SK-N-SH (cell line): ENCODE results near the gene NAP1L1. TPM values are rescaled to one million over a fixed set of nuclear protein-coding genes. Genes with fewer than 3 reads are reported as not detected.

Source experiments
- CTCF ChIA-PET: fragments of 300-600, 350-600 bp; formaldehyde crosslinking; extraction: SDS; loops from one replicate; lab custom pipeline; 2021; lab: Yijun Ruan, JAX
- POLR2A ChIA-PET: fragments of 350-600 bp; sonication (Branson Sonifier 250); formaldehyde crosslinking; extraction: SDS; loops from one replicate; lab custom pipeline; 2020; ENCODE audit warnings: antibody characterized with exemption, inconsistent platforms; lab: Yijun Ruan, JAX
- DNase-seq: peaks from one replicate; pipeline ENCODE4 v3.0.0; 2012
- H2AFZ ChIP-seq: fragments of 200-600 bp; sonication (generic); 2 replicates; pipeline ENCODE4 v1.8.1; 2016; ENCODE audit warnings: antibody characterized with exemption, mild to moderate bottlenecking, low read depth
- H3F3A ChIP-seq: fragments of 200-600 bp; sonication (generic); replicated peaks from 2 replicates; pipeline ENCODE3; 2016; ENCODE audit warnings: antibody characterized with exemption, mild to moderate bottlenecking; ENCODE audit not compliant: insufficient read depth
- H3K27ac ChIP-seq, 2 experiments: fragments of 200-500 bp in 1 of 2; fragments of 200-600 bp in 1 of 2; sonication (Bioruptor generic) in 1 of 2; sonication (generic), shearing (Covaris generic) in 1 of 2; 2 replicates each; pipeline versions ENCODE4 v1.5.1 to v1.6.1; 2014 to 2016; ENCODE audit warnings: low read depth in 2 of 2, inconsistent platforms in 1 of 2, low read length in 1 of 2, mild to moderate bottlenecking in 1 of 2, mixed read lengths in 1 of 2
- H3K27me3 ChIP-seq: fragments of 200-600 bp; sonication (generic), shearing (Covaris generic); 2 replicates; pipeline ENCODE4 v1.6.1; 2016; ENCODE audit warnings: mixed run types; ENCODE audit not compliant: insufficient read depth
- H3K36me3 ChIP-seq, 2 experiments: fragments of 200-500 bp in 1 of 2; fragments of 200-600 bp in 1 of 2; sonication (Bioruptor generic) in 1 of 2; sonication (generic) in 1 of 2; replicated peaks in 1 of 2; 2 replicates each; pipeline versions ENCODE3 to v1.5.1; 2014 to 2016; ENCODE audit warnings: low read length in 1 of 2, mild to moderate bottlenecking in 1 of 2; ENCODE audit not compliant: insufficient read depth in 2 of 2, control insufficient read depth in 1 of 2
- H3K4me1 ChIP-seq, 2 experiments: fragments of 200-500 bp in 1 of 2; fragments of 200-600 bp in 1 of 2; sonication (Bioruptor generic) in 1 of 2; sonication (generic), shearing (Covaris generic) in 1 of 2; 2 replicates each; pipeline versions ENCODE4 v1.5.1 to v1.6.1; 2014 to 2016; ENCODE audit warnings: low read depth in 1 of 2, low read length in 1 of 2, mixed run types in 1 of 2; ENCODE audit not compliant: insufficient read depth in 2 of 2, control insufficient read depth in 1 of 2
- H3K4me2 ChIP-seq: fragments of 200-600 bp; sonication (generic), shearing (Covaris generic); 2 replicates; pipeline ENCODE4 v1.6.1; 2017; ENCODE audit warnings: mixed run types
- H3K4me3 ChIP-seq, 2 experiments: fragments of 200-500 bp in 1 of 2; fragments of 200-600 bp in 1 of 2; sonication (Bioruptor generic) in 1 of 2; sonication (generic), shearing (Covaris generic) in 1 of 2; 2 replicates each; pipeline versions ENCODE4 v1.5.1 to v1.8.1; 2014 to 2016; ENCODE audit warnings: low read depth in 2 of 2, inconsistent platforms in 1 of 2, low read length in 1 of 2, mild to moderate bottlenecking in 1 of 2, mixed read lengths in 1 of 2, moderate library complexity in 1 of 2
- H3K79me2 ChIP-seq: fragments of 200-600 bp; sonication (generic); 2 replicates; pipeline ENCODE4 v1.8.1; 2017; ENCODE audit warnings: mild to moderate bottlenecking; ENCODE audit not compliant: insufficient read depth
- H3K9ac ChIP-seq: fragments of 200-600 bp; sonication (generic); 2 replicates; pipeline ENCODE4 v1.6.1; 2017; ENCODE audit warnings: mixed run types
- H3K9me2 ChIP-seq: fragments of 200-600 bp; sonication (generic); 2 replicates; pipeline ENCODE4 v1.6.1; 2017; ENCODE audit warnings: mixed run types
- H3K9me3 ChIP-seq: fragments of 200-600 bp; sonication (generic); 2 replicates; pipeline ENCODE4 v1.6.1; 2017; ENCODE audit warnings: mixed run types, mild to moderate bottlenecking, moderate library complexity
- H4K20me1 ChIP-seq: fragments of 200-600 bp; sonication (generic); 2 replicates; pipeline ENCODE4 v1.6.1; 2017; ENCODE audit warnings: mild to moderate bottlenecking, mixed run types; ENCODE audit not compliant: insufficient read depth
- CHD2 ChIP-seq: fragments of 150-350 bp; IDR thresholded peaks from 2 replicates; pipeline ENCODE4 v1.6.1; 2018; ENCODE audit warnings: low read length; ENCODE audit not compliant: partially characterized antibody
- EP300 ChIP-seq, 2 experiments: IDR thresholded peaks; 2 replicates each; pipeline versions ENCODE4 v1.4.0 to v1.6.1; 2012; ENCODE audit warnings: borderline replicate concordance in 1 of 2, low read depth in 1 of 2, low read length in 1 of 2
- FOXM1 ChIP-seq: IDR thresholded peaks from 2 replicates; pipeline ENCODE4 v1.4.0; 2012; ENCODE audit warnings: low read depth, mild to moderate bottlenecking
- IRF3 ChIP-seq: fragments of 150-350 bp; IDR thresholded peaks from 2 replicates; pipeline ENCODE4 v1.6.1; 2016; ENCODE audit warnings: mild to moderate bottlenecking, low read depth, low read length
- MAX ChIP-seq: IDR thresholded peaks from 2 replicates; pipeline ENCODE4 v1.4.0; 2012; ENCODE audit warnings: low read depth
- MXI1 ChIP-seq: IDR thresholded peaks from 2 replicates; pipeline ENCODE4 v1.6.1; 2012; ENCODE audit warnings: mild to moderate bottlenecking, low read depth, low read length, improper control_type of control experiment
- PBX3 ChIP-seq: IDR thresholded peaks from 2 replicates; pipeline ENCODE4; 2012
- POLR2AphosphoS5 ChIP-seq: IDR thresholded peaks from 2 replicates; pipeline ENCODE4 v1.6.1; 2012; ENCODE audit warnings: low read depth, low read length
- RAD21 ChIP-seq: IDR thresholded peaks from 2 replicates; pipeline ENCODE4 v1.6.1; 2012; ENCODE audit warnings: mild to moderate bottlenecking, low read length
- REST ChIP-seq: IDR thresholded peaks from 2 replicates; pipeline ENCODE4 v1.6.1; 2012; ENCODE audit warnings: mild to moderate bottlenecking, low read depth, low read length, moderate library complexity
- SIN3A ChIP-seq: IDR thresholded peaks from 2 replicates; pipeline ENCODE4 v1.6.1; 2012; ENCODE audit warnings: low read depth, mild to moderate bottlenecking, low read length, moderate library complexity, borderline replicate concordance
- TAF1 ChIP-seq: IDR thresholded peaks from 2 replicates; pipeline ENCODE4 v1.6.1; 2012; ENCODE audit warnings: low read depth, mild to moderate bottlenecking, low read length, moderate library complexity, borderline replicate concordance
- USF2 ChIP-seq: fragments of 150-350 bp; IDR thresholded peaks from 2 replicates; pipeline ENCODE4 v1.6.1; 2017; ENCODE audit warnings: antibody characterized with exemption, low read length, low read depth, borderline replicate concordance
- YY1 ChIP-seq: IDR thresholded peaks from 2 replicates; pipeline ENCODE4 v1.4.0; 2012; ENCODE audit warnings: low read depth, mild to moderate bottlenecking
- ZBTB33 ChIP-seq: IDR thresholded peaks from 2 replicates; pipeline ENCODE4 v1.4.0; 2012; ENCODE audit warnings: low read depth, borderline replicate concordance
- WGBS: methylation state at CpG from one replicate; pipeline ENCODE4 v1.1.6; 2017; ENCODE audit warnings: low lambda C conversion rate; 5-methylcytosine and 5-hydroxymethylcytosine counted together
- polyA plus RNA-seq, 3 experiments: library from polyadenylated mRNA; depleted of rRNA; stranded (reverse); fragments of >200 nt; gene quantifications; 2 replicates each; pipeline ENCODE4 v1.2.3, GENCODE V29; 2012

The NAP1L1 gene
- polyA plus RNA-seq, 1 of the 3 experiments (the other 2 are of a cell fraction) = 197 TPM

GRCh38 chr12:76055393-76055792, 29.1 kb downstream of the NAP1L1 start:
- Histone ChIP-seq H3K36me3 (peaks cover 82 to 98% of the 10 kb centered on the region in 2 experiments), H3K4me2 (no peak overlapping the region), H3K4me1 (no peaks in the 10 kb centered on the region; a peak in 1 of 4 replicates), H2AFZ (no peak overlapping the region), H4K20me1 (no peaks in the 10 kb centered on the region; the same call in 1 of the 2 replicates), H3K9me3 (no peaks in the 10 kb centered on the region), H3F3A (peaks cover 41% of the 10 kb centered on the region), H3K27ac (no peak overlapping the region), H3K9ac (no peak overlapping the region), H3K79me2 (peaks cover 77% of the 10 kb centered on the region), H3K27me3 (no peaks in the 10 kb centered on the region), H3K9me2 (no peaks in the 10 kb centered on the region), H3K4me3 (no peak overlapping the region)
- DNase-seq = no peak
- WGBS = 86% methylated on average over 2 of the region's 2 CpGs
- ChIA-PET CTCF (interaction anchor here (1.1 to 1.6 kb wide), 3 partner anchors 18 to 495 kb away, joined by 3 to 9 read pairs (median 4); no protein-coding TSS in a partner anchor), POLR2A (no interaction called here)
- no peak for TF ChIP-seq MXI1
- TF ChIP-seq FOXM1 = no peak
- TF ChIP-seq RAD21 = no peak
- TF ChIP-seq ZBTB33 = no peak
- TF ChIP-seq YY1 = no peak
- TF ChIP-seq SIN3A = no peak
- TF ChIP-seq EP300 (IDR thresholded peaks at IDR 0.05; ENCODE audit: borderline replicate concordance in 1 of 2, low read depth in 1 of 2, low read length in 1 of 2) = no peak
- no peak for TF ChIP-seq TAF1

GRCh38 chr12:76049575-76050251, 34.8 kb downstream of the NAP1L1 start:
- H3K4me2 ChIP-seq = no peak overlapping the region
- H4K20me1 ChIP-seq = no peaks in the 10 kb centered on the region; the same call in 1 of the 2 replicates
- peaks cover 31% of the 10 kb centered on the region for H3K79me2 ChIP-seq
- no peaks in the 10 kb centered on the region for H3K9me3 ChIP-seq
- no peak overlapping the region for H2AFZ ChIP-seq
- H3K27ac ChIP-seq = no peak overlapping the region
- peaks cover 49% of the 10 kb centered on the region for H3F3A ChIP-seq
- H3K4me1 ChIP-seq = no peaks in the 10 kb centered on the region; a peak in 1 of 4 replicates
- H3K9ac ChIP-seq = no peak overlapping the region
- POLR2A ChIA-PET = no interaction called here
- CTCF ChIA-PET = interaction anchor here (0.7 to 2.0 kb wide), 3 partner anchors 9 to 18 kb away, joined by 3 to 6 read pairs (median 3); partner anchors contain the start of gene PHLDA1
- H3K36me3 ChIP-seq = peaks cover 83 to 95% of the 10 kb centered on the region in 2 experiments
- no peak overlapping the region for H3K4me3 ChIP-seq
- no peaks in the 10 kb centered on the region for H3K27me3 ChIP-seq
- no peak for DNase-seq
- H3K9me2 ChIP-seq = no peaks in the 10 kb centered on the region
- WGBS = 92% methylated on average over 4 of the region's 4 CpGs
- no peak for TF ChIP-seq REST
- no peak for TF ChIP-seq RAD21
- no peak for TF ChIP-seq POLR2AphosphoS5
- no peak for TF ChIP-seq MXI1
- TF ChIP-seq PBX3 = no peak
- TF ChIP-seq CHD2 = no peak
- TF ChIP-seq EP300 (IDR thresholded peaks at IDR 0.05; ENCODE audit: borderline replicate concordance in 1 of 2, low read depth in 1 of 2, low read length in 1 of 2) = no peak
- no peak for TF ChIP-seq SIN3A
- TF ChIP-seq USF2 = no peak
- no peak for TF ChIP-seq IRF3
- no peak for TF ChIP-seq MAX
